HG03060 (cell line): ENCODE data around the gene TP63.

Experiments used
- ATAC-seq: cut with Tn5 transposase; IDR thresholded peaks from one replicate; pipeline ENCODE4 v1.9.1; 2021; ENCODE audit warnings: low read depth, moderate number of reproducible peaks; ENCODE audit not compliant: unreplicated experiment

The TP63 gene

GRCh38 chr3:189902230-189903186 is 271.3 kb downstream of the TP63 start:
- no peak for ATAC-seq

- no peak for ATAC-seq
Observed at GRCh38 chr3:189903562-189904250, 272.5 kb downstream of the TP63 start.

- no peak for ATAC-seq
Observed at GRCh38 chr3:189907803-189908202, 276.6 kb downstream of the TP63 start.

- ATAC-seq = no peak
Observed at GRCh38 chr3:189908646-189909045, 277.5 kb downstream of the TP63 start.

- ATAC-seq = no peak
Observed at GRCh38 chr3:189909139-189909538, 277.9 kb downstream of the TP63 start.

GRCh38 chr3:189909573-189909972 is 278.4 kb downstream of the TP63 start:
- no peak for ATAC-seq

GRCh38 chr3:189911001-189911400 is 279.8 kb downstream of the TP63 start:
- no peak for ATAC-seq

- ATAC-seq = no peak
Observed at GRCh38 chr3:189914799-189915198, 283.6 kb downstream of the TP63 start.

GRCh38 chr3:189921770-189922169 is 290.6 kb downstream of the TP63 start:
- ATAC-seq = no peak

GRCh38 chr3:189927975-189928895 is 297.0 kb downstream of the TP63 start:
- no peak for ATAC-seq

- no peak for ATAC-seq
Observed at GRCh38 chr3:189936201-189936945, 305.2 kb downstream of the TP63 start.

GRCh38 chr3:189937302-189938127 is 306.3 kb downstream of the TP63 start:
- no peak for ATAC-seq

GRCh38 chr3:189941125-189941524 is 309.9 kb downstream of the TP63 start:
- ATAC-seq = no peak

GRCh38 chr3:189941679-189942078 is 310.5 kb downstream of the TP63 start:
- no peak for ATAC-seq

GRCh38 chr3:189942948-189943347 is 311.8 kb downstream of the TP63 start:
- ATAC-seq = no peak

- ATAC-seq = no peak
Observed at GRCh38 chr3:189944285-189945145, 313.3 kb downstream of the TP63 start.

- no peak for ATAC-seq
Observed at GRCh38 chr3:189945935-189946709, 314.9 kb downstream of the TP63 start.
